Daoy (cell line): ENCODE data around the gene GAB2. TPM values are rescaled to one million over a fixed set of nuclear protein-coding genes. Genes with fewer than 3 reads are reported as not detected.
"Not testable (repeated sequence)": the region's sequence is repeated elsewhere in the genome, so short reads cannot be mapped to it uniquely, and the experiment has no call there.

Source experiments
- DNase-seq: peaks from one replicate; pipeline ENCODE4 v3.0.0-alpha.2; 2015; ENCODE audit warnings: low read depth
- total RNA-seq: library from RNA; depleted of rRNA; stranded (reverse); fragments of >200 nt; shearing (Covaris generic); gene quantifications from 2 replicates; pipeline ENCODE4 v1.2.3, GENCODE V29; 2014; rRNA removed

GAB2 gene
- total RNA-seq = 0.98 and 1.9 TPM in 2 replicates

- DNase-seq = no peak
These were observed at the start of gene GAB2 for GRCh38 chr11:78417175-78417887. Gene GAB2 (minus strand): TSS chr11:78417820. CDS start chr11:78417720, 100 bp downstream.

- DNase-seq = no peak
These were observed 49.8 kb upstream of the GAB2 start for GRCh38 chr11:78467370-78467769.

- DNase-seq = no peak
These were observed 47.7 kb upstream of the GAB2 start for GRCh38 chr11:78465169-78465942.

- not testable (repeated sequence) for DNase-seq
These were observed 47.2 kb upstream of the GAB2 start for GRCh38 chr11:78464787-78465168.

GRCh38 chr11:78460471-78460870, 42.9 kb upstream of the GAB2 start:
- no peak for DNase-seq

- no peak for DNase-seq
These were observed 42.1 kb upstream of the GAB2 start for GRCh38 chr11:78459738-78460137.

- DNase-seq = no peak
These were observed 39.8 kb upstream of the GAB2 start for GRCh38 chr11:78457448-78457847.

GRCh38 chr11:78453140-78453935, 35.7 kb upstream of the GAB2 start:
- no peak for DNase-seq

GRCh38 chr11:78451371-78452150, 33.9 kb upstream of the GAB2 start:
- DNase-seq = no peak

GRCh38 chr11:78450866-78451265, 33.2 kb upstream of the GAB2 start:
- no peak for DNase-seq

- no peak for DNase-seq
These were observed 32.2 kb upstream of the GAB2 start for GRCh38 chr11:78449866-78450265.

- DNase-seq = no peak
These were observed 28.6 kb upstream of the GAB2 start for GRCh38 chr11:78446210-78446609.

- no peak for DNase-seq
These were observed 27.1 kb upstream of the GAB2 start for GRCh38 chr11:78444726-78445125.

- no peak for DNase-seq
These were observed 24.3 kb upstream of the GAB2 start for GRCh38 chr11:78441956-78442355.

GRCh38 chr11:78438298-78438975, 20.8 kb upstream of the GAB2 start:
- no peak for DNase-seq

GRCh38 chr11:78432956-78433355, 15.3 kb upstream of the GAB2 start:
- no peak for DNase-seq

- DNase-seq = peak; percentile 9
These were observed 14.5 kb upstream of the GAB2 start for GRCh38 chr11:78432058-78432515.

- no peak for DNase-seq
These were observed 12.0 kb upstream of the GAB2 start for GRCh38 chr11:78429660-78430059.

GRCh38 chr11:78429209-78429608, 11.6 kb upstream of the GAB2 start:
- DNase-seq = no peak

GRCh38 chr11:78428773-78429172, 11.2 kb upstream of the GAB2 start:
- no peak for DNase-seq

- no peak for DNase-seq
These were observed 10.6 kb upstream of the GAB2 start for GRCh38 chr11:78428266-78428636.
